ENCODE data around the gene ANAPC5.

Gene ANAPC5

DNA sequence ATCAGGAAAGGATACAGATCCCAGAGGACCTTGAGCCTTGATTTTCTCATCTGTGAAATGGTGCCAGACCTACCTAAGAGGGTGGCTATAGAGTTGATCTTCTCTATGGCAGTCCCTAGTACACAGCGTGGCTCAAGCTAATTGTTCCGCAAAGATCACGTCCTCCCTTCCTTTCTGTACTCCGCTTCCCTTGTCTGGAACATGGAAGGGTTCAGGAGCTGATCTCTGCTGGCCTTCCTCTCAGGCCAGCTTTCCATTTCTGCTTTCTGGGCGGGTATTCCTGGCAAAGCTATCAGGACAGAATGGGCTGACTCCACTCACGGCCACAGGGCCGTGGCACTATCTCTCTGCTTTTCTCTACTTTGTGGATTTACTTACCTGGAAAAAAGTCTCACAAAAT is 62.2 kb downstream of the ANAPC5 start:
- TF ChIP-seq TAF1 (IDR thresholded peaks at IDR 0.05; ENCODE audit: borderline replicate concordance, insufficient read depth, low read length) (no peak), REST (IDR thresholded peaks at IDR 0.05; ENCODE audit: insufficient read depth in 1 of 2, low read depth in 2 of 2, low read length in 2 of 2) (no peak), FOXP2 (optimal IDR thresholded peaks at IDR 0.05; ENCODE audit: borderline replicate concordance, extremely low read depth, extremely low read length, insufficient read depth) (no peak), SIN3A (IDR thresholded peaks at IDR 0.05; ENCODE audit: borderline replicate concordance, insufficient read depth, low read length) (no peak), POLR2AphosphoS5 (IDR thresholded peaks at IDR 0.05; ENCODE audit: low read depth, low read length) (no peak)

GRCh38 chr12:121288986-121289385 is 63.2 kb downstream of the ANAPC5 start:
- TF ChIP-seq POLR2AphosphoS5 (IDR thresholded peaks at IDR 0.05; ENCODE audit: low read depth, low read length): no peak

- TF ChIP-seq REST (IDR thresholded peaks at IDR 0.05; ENCODE audit: insufficient read depth in 1 of 2, low read depth in 2 of 2, low read length in 2 of 2): no peak
- TF ChIP-seq POLR2AphosphoS5 (IDR thresholded peaks at IDR 0.05; ENCODE audit: low read depth, low read length): no peak
- TF ChIP-seq FOXP2 (optimal IDR thresholded peaks at IDR 0.05; ENCODE audit: borderline replicate concordance, extremely low read depth, extremely low read length, insufficient read depth): no peak
- TF ChIP-seq TAF1 (IDR thresholded peaks at IDR 0.05; ENCODE audit: borderline replicate concordance, insufficient read depth, low read length): no peak
- TF ChIP-seq SIN3A (IDR thresholded peaks at IDR 0.05; ENCODE audit: borderline replicate concordance, insufficient read depth, low read length): no peak
Measured at GRCh38 chr12:121288158-121288845, 63.9 kb downstream of the ANAPC5 start.

- TF ChIP-seq REST (IDR thresholded peaks at IDR 0.05; ENCODE audit: insufficient read depth in 1 of 2, low read depth in 2 of 2, low read length in 2 of 2) (no peak), FOXP2 (optimal IDR thresholded peaks at IDR 0.05; ENCODE audit: borderline replicate concordance, extremely low read depth, extremely low read length, insufficient read depth) (no peak), POLR2AphosphoS5 (IDR thresholded peaks at IDR 0.05; ENCODE audit: low read depth, low read length) (no peak), TAF1 (IDR thresholded peaks at IDR 0.05; ENCODE audit: borderline replicate concordance, insufficient read depth, low read length) (no peak), SIN3A (IDR thresholded peaks at IDR 0.05; ENCODE audit: borderline replicate concordance, insufficient read depth, low read length) (no peak)
Measured at GRCh38 chr12:121287267-121287954, 64.8 kb downstream of the ANAPC5 start.

GRCh38 chr12:121285856-121286255 is 66.4 kb downstream of the ANAPC5 start:
- TF ChIP-seq SIN3A (IDR thresholded peaks at IDR 0.05; ENCODE audit: borderline replicate concordance, insufficient read depth, low read length): no peak
- TF ChIP-seq POLR2AphosphoS5 (IDR thresholded peaks at IDR 0.05; ENCODE audit: low read depth, low read length): no peak
- TF ChIP-seq TAF1 (IDR thresholded peaks at IDR 0.05; ENCODE audit: borderline replicate concordance, insufficient read depth, low read length): no peak
- TF ChIP-seq REST (IDR thresholded peaks at IDR 0.05; ENCODE audit: insufficient read depth in 1 of 2, low read depth in 2 of 2, low read length in 2 of 2): no peak
- no peak for TF ChIP-seq FOXP2 (optimal IDR thresholded peaks at IDR 0.05; ENCODE audit: borderline replicate concordance, extremely low read depth, extremely low read length, insufficient read depth)
